ENCODE results near the gene ASB15. TPM values are rescaled to one million over a fixed set of nuclear protein-coding genes. Genes with fewer than 3 reads are reported as not detected.

Gene ASB15
- total RNA-seq, 1 experiment from 2014 or later = not detected

DNA sequence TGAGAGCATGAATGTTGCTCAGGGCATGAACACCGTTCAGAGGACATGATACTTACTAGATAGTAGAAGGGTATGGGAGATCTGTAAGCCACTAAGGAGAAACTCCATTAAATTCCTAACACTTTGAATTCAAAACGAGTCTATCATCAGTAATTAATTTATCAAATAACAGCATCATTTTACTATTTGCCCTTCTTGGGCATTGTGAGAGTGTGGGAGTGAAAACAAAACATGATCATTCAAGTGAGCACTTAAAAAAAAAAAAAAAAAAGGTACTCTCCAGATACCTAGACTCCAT is 20.5 kb upstream of the ASB15 start:
- in situ Hi-C loops (cut with HindIII; ENCODE audit: low pct_unique_long_range_greater_than_20kb, low sequenced_read_pairs) (no loop called here), intact Hi-C loops (cut with micrococcal nuclease; ENCODE audit: unreplicated experiment) (loop anchor here (5.0 kb wide), 1 partner anchor 291 kb away; no protein-coding TSS in a partner anchor)
- CTCF ChIA-PET = no interaction called here
- DNase-seq (ENCODE audit: low read depth, low spot score) (no peak), ATAC-seq (no peak; the same call in 1 of the 2 replicates)
- no peaks in the 10 kb centered on the region; the same call in 1 of the 2 replicates for H3K4me1 ChIP-seq (ENCODE audit: control insufficient read depth, insufficient read depth, low read length)
- POLR2A ChIA-PET = no interaction called here
- no peaks in the 10 kb centered on the region for H3K36me3 ChIP-seq (ENCODE audit: control insufficient read depth, insufficient read depth, low read length)
- peaks cover 8% of the 10 kb centered on the region; the same call in 1 of the 2 replicates for H3K27me3 ChIP-seq (ENCODE audit: control insufficient read depth, insufficient read depth, low read length)
- no peaks in the 10 kb centered on the region for H3K9me3 ChIP-seq (ENCODE audit: control insufficient read depth, insufficient read depth, low read depth, low read length)
- no peak overlapping the region for H3K27ac ChIP-seq (ENCODE audit: low read length)
- BruUV-seq (replicated peaks) = no TSS peak
- TF ChIP-seq TCF7L2 (IDR thresholded peaks at IDR 0.05; ENCODE audit: low read depth, low read length) = no peak
- TF ChIP-seq, protein P1, sequence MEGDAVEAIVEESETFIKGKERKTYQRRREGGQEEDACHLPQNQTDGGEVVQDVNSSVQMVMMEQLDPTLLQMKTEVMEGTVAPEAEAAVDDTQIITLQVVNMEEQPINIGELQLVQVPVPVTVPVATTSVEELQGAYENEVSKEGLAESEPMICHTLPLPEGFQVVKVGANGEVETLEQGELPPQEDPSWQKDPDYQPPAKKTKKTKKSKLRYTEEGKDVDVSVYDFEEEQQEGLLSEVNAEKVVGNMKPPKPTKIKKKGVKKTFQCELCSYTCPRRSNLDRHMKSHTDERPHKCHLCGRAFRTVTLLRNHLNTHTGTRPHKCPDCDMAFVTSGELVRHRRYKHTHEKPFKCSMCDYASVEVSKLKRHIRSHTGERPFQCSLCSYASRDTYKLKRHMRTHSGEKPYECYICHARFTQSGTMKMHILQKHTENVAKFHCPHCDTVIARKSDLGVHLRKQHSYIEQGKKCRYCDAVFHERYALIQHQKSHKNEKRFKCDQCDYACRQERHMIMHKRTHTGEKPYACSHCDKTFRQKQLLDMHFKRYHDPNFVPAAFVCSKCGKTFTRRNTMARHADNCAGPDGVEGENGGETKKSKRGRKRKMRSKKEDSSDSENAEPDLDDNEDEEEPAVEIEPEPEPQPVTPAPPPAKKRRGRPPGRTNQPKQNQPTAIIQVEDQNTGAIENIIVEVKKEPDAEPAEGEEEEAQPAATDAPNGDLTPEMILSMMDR (IDR thresholded peaks at IDR 0.05) = peak; percentile 58
- no peak for TF ChIP-seq SIN3A (IDR thresholded peaks at IDR 0.05; ENCODE audit: borderline replicate concordance, insufficient read depth, low read depth, low read length)
- TF ChIP-seq, protein P2, sequence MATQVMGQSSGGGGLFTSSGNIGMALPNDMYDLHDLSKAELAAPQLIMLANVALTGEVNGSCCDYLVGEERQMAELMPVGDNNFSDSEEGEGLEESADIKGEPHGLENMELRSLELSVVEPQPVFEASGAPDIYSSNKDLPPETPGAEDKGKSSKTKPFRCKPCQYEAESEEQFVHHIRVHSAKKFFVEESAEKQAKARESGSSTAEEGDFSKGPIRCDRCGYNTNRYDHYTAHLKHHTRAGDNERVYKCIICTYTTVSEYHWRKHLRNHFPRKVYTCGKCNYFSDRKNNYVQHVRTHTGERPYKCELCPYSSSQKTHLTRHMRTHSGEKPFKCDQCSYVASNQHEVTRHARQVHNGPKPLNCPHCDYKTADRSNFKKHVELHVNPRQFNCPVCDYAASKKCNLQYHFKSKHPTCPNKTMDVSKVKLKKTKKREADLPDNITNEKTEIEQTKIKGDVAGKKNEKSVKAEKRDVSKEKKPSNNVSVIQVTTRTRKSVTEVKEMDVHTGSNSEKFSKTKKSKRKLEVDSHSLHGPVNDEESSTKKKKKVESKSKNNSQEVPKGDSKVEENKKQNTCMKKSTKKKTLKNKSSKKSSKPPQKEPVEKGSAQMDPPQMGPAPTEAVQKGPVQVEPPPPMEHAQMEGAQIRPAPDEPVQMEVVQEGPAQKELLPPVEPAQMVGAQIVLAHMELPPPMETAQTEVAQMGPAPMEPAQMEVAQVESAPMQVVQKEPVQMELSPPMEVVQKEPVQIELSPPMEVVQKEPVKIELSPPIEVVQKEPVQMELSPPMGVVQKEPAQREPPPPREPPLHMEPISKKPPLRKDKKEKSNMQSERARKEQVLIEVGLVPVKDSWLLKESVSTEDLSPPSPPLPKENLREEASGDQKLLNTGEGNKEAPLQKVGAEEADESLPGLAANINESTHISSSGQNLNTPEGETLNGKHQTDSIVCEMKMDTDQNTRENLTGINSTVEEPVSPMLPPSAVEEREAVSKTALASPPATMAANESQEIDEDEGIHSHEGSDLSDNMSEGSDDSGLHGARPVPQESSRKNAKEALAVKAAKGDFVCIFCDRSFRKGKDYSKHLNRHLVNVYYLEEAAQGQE (IDR thresholded peaks at IDR 0.05; ENCODE audit: insufficient read depth in 1 of 2, low read depth in 2 of 2, low read length in 1 of 2) = no peak
- no peak for TF ChIP-seq POLR2AphosphoS5 (IDR thresholded peaks at IDR 0.05; ENCODE audit: low read depth, low read length)
- no peak overlapping the region for H3K4me3 ChIP-seq (ENCODE audit: low read depth in 2 of 2, low read length in 2 of 2)

DNA sequence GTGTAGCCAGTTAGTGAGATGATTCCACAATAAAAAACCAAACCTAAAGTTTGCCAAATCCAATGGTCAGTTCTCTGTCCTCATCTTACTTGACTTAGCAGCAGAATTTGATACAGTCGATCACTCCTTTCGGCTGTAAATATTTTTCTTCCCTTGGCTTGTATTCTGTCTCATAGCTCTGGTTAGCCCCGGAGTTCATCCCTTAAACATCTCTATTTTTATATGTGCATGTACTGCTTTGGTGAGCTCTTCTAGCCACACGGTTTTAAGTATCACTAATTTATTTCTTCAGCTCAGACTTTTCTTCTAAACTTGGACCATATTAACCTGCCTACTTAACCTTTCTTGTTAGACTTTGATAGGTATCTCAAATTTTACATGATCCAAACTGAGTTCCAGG is 17.8 kb upstream of the ASB15 start:
- TF ChIP-seq SIN3A (IDR thresholded peaks at IDR 0.05; ENCODE audit: borderline replicate concordance, insufficient read depth, low read depth, low read length) (no peak), POLR2AphosphoS5 (IDR thresholded peaks at IDR 0.05; ENCODE audit: low read depth, low read length) (no peak), TCF7L2 (IDR thresholded peaks at IDR 0.05; ENCODE audit: low read depth, low read length) (no peak)
- TF ChIP-seq, protein P2 (IDR thresholded peaks at IDR 0.05; ENCODE audit: insufficient read depth in 1 of 2, low read depth in 2 of 2, low read length in 1 of 2) = no peak
- TF ChIP-seq, protein P1 (IDR thresholded peaks at IDR 0.05) = no peak
- H3K4me3 ChIP-seq (ENCODE audit: low read depth in 2 of 2, low read length in 2 of 2) = no peak overlapping the region
- ATAC-seq (no peak), DNase-seq (ENCODE audit: low read depth, low spot score) (no peak)
- ChIA-PET POLR2A (interaction anchor here (0.6 kb wide), 1 partner anchor 153 kb away, joined by 13 read pairs; no protein-coding TSS in a partner anchor), CTCF (no interaction called here)
- H3K36me3 ChIP-seq (ENCODE audit: control insufficient read depth, insufficient read depth, low read length) = no peaks in the 10 kb centered on the region
- no peak overlapping the region for H3K27ac ChIP-seq (ENCODE audit: low read length)
- no peaks in the 10 kb centered on the region; the same call in 1 of the 2 replicates for H3K4me1 ChIP-seq (ENCODE audit: control insufficient read depth, insufficient read depth, low read length)
- in situ Hi-C loops (cut with HindIII; ENCODE audit: low pct_unique_long_range_greater_than_20kb, low sequenced_read_pairs) (no loop called here), intact Hi-C loops (cut with micrococcal nuclease; ENCODE audit: unreplicated experiment) (loop anchor here (5.0 kb wide), 1 partner anchor 288 kb away; no protein-coding TSS in a partner anchor)
- BruUV-seq (replicated peaks) = no TSS peak
- 0 out of 2 replicates have a peak, but pooled peaks cover 2% of the 10 kb centered on the region for H3K27me3 ChIP-seq (ENCODE audit: control insufficient read depth, insufficient read depth, low read length)
- H3K9me3 ChIP-seq (ENCODE audit: control insufficient read depth, insufficient read depth, low read depth, low read length) = no peaks in the 10 kb centered on the region

Data from Panc1 (cell line).